DOHH2 (cell line): ENCODE measurements around the gene GRID2.

ENCODE experiments used
- H3F3A ChIP-seq: fragments of 200-600 bp; sonication (generic), shearing (Covaris generic); 2 replicates; pipeline ENCODE4 v1.6.0; 2016; ENCODE audit warnings: antibody characterized with exemption, mild to moderate bottlenecking; ENCODE audit not compliant: control insufficient read depth, insufficient read depth
- H3K27ac ChIP-seq: fragments of 200-600 bp; sonication (generic); 2 replicates; pipeline ENCODE4 v1.5.1; 2014; ENCODE audit warnings: low read depth, mild to moderate bottlenecking, low read length, moderate library complexity
- H3K27me3 ChIP-seq: fragments of 200-600 bp; sonication (generic); 2 replicates; pipeline ENCODE4 v1.6.1; 2014; ENCODE audit warnings: mild to moderate bottlenecking, low read length, mixed read lengths; ENCODE audit not compliant: control insufficient read depth
- H3K36me3 ChIP-seq: fragments of 200-600 bp; sonication (generic); 2 replicates; pipeline ENCODE4 v1.6.1; 2014; ENCODE audit warnings: mild to moderate bottlenecking, low read length, moderate library complexity, mixed read lengths; ENCODE audit not compliant: control insufficient read depth
- H3K4me1 ChIP-seq: fragments of 200-600 bp; sonication (generic); 2 replicates; pipeline ENCODE4 v1.6.1; 2014; ENCODE audit warnings: mild to moderate bottlenecking, low read length, mixed read lengths; ENCODE audit not compliant: control insufficient read depth
- H3K4me2 ChIP-seq: fragments of 200-600 bp; sonication (generic); 2 replicates; pipeline ENCODE4 v1.6.0; 2014; ENCODE audit warnings: mild to moderate bottlenecking, low read length, moderate library complexity
- H3K4me3 ChIP-seq: fragments of 200-600 bp; sonication (generic); 2 replicates; pipeline ENCODE4 v1.5.1; 2014; ENCODE audit warnings: mild to moderate bottlenecking, low read length, mixed read lengths
- H3K79me2 ChIP-seq: fragments of 200-600 bp; sonication (generic); 2 replicates; pipeline ENCODE4 v1.6.1; 2014; ENCODE audit warnings: mild to moderate bottlenecking, low read length, mixed read lengths; ENCODE audit not compliant: control insufficient read depth
- H3K9me2 ChIP-seq: fragments of 200-600 bp; sonication (generic); replicated peaks from 2 replicates; pipeline ENCODE4 v1.6.1; 2014; ENCODE audit warnings: mild to moderate bottlenecking, low read length, mixed read lengths; ENCODE audit not compliant: control insufficient read depth
- H3K9me3 ChIP-seq: fragments of 200-600 bp; sonication (generic); 2 replicates; pipeline ENCODE4 v1.6.1; 2014; ENCODE audit warnings: antibody characterized with exemption, low read length, mixed read lengths; ENCODE audit not compliant: control insufficient read depth, insufficient read depth
- H4K20me1 ChIP-seq: fragments of 200-600 bp; sonication (generic); 2 replicates; pipeline ENCODE4 v1.6.0; 2014; ENCODE audit warnings: low read depth, mild to moderate bottlenecking, antibody characterized with exemption, low read length, moderate library complexity; ENCODE audit not compliant: control insufficient read depth, insufficient read depth
- EZH2phosphoT487 ChIP-seq: fragments of 200-600 bp; sonication (generic); IDR thresholded peaks from 2 replicates; pipeline ENCODE4 v1.6.1; 2017; ENCODE audit warnings: borderline replicate concordance, mild to moderate bottlenecking, antibody characterized with exemption, low read length, moderate library complexity, mixed read lengths
- TF ChIP-seq, protein P1 (sequence below): fragments of 200-600 bp; sonication (generic); IDR thresholded peaks from one replicate; pipeline ENCODE4 v1.5.1; 2014; ENCODE audit warnings: antibody characterized with exemption, mild to moderate bottlenecking, low read depth, low read length; ENCODE audit not compliant: poor library complexity, severe bottlenecking

The GRID2 gene

GRCh38 chr4:93346840-93347239 is 1043.1 kb downstream of the GRID2 start:
- Histone ChIP-seq H3K79me2 (no peaks in the 10 kb centered on the region), H3K36me3 (no peaks in the 10 kb centered on the region), H3K4me1 (no peaks in the 10 kb centered on the region), H3K9me3 (no peaks in the 10 kb centered on the region), H4K20me1 (no peaks in the 10 kb centered on the region), H3K4me2 (no peak overlapping the region), H3K27me3 (no peaks in the 10 kb centered on the region), H3K27ac (no peak overlapping the region), H3F3A (no peaks in the 10 kb centered on the region), H3K9me2 (no peaks in the 10 kb centered on the region), H3K4me3 (no peak overlapping the region)
- no peak for TF ChIP-seq EZH2phosphoT487
- TF ChIP-seq, protein P1, sequence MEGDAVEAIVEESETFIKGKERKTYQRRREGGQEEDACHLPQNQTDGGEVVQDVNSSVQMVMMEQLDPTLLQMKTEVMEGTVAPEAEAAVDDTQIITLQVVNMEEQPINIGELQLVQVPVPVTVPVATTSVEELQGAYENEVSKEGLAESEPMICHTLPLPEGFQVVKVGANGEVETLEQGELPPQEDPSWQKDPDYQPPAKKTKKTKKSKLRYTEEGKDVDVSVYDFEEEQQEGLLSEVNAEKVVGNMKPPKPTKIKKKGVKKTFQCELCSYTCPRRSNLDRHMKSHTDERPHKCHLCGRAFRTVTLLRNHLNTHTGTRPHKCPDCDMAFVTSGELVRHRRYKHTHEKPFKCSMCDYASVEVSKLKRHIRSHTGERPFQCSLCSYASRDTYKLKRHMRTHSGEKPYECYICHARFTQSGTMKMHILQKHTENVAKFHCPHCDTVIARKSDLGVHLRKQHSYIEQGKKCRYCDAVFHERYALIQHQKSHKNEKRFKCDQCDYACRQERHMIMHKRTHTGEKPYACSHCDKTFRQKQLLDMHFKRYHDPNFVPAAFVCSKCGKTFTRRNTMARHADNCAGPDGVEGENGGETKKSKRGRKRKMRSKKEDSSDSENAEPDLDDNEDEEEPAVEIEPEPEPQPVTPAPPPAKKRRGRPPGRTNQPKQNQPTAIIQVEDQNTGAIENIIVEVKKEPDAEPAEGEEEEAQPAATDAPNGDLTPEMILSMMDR = no peak

GRCh38 chr4:93348896-93349295 is 1045.1 kb downstream of the GRID2 start:
- no peak overlapping the region for H3K4me3 ChIP-seq
- no peaks in the 10 kb centered on the region for H3K9me2 ChIP-seq
- H4K20me1 ChIP-seq = no peaks in the 10 kb centered on the region
- H3K27ac ChIP-seq = no peak overlapping the region
- H3K27me3 ChIP-seq = no peaks in the 10 kb centered on the region
- H3K4me1 ChIP-seq = no peaks in the 10 kb centered on the region
- TF ChIP-seq, protein P1 = no peak
- TF ChIP-seq EZH2phosphoT487 = no peak
- no peaks in the 10 kb centered on the region for H3K36me3 ChIP-seq
- H3F3A ChIP-seq = no peaks in the 10 kb centered on the region
- no peaks in the 10 kb centered on the region for H3K79me2 ChIP-seq
- no peak overlapping the region for H3K4me2 ChIP-seq
- H3K9me3 ChIP-seq = no peaks in the 10 kb centered on the region

GRCh38 chr4:93351846-93352245 is 1048.1 kb downstream of the GRID2 start:
- Histone ChIP-seq H3K27ac (no peak overlapping the region), H3F3A (no peaks in the 10 kb centered on the region), H3K4me2 (no peak overlapping the region), H3K9me2 (no peaks in the 10 kb centered on the region), H3K4me3 (no peak overlapping the region), H3K4me1 (no peaks in the 10 kb centered on the region), H3K36me3 (no peaks in the 10 kb centered on the region), H3K9me3 (no peaks in the 10 kb centered on the region), H3K79me2 (no peaks in the 10 kb centered on the region), H4K20me1 (no peaks in the 10 kb centered on the region), H3K27me3 (no peaks in the 10 kb centered on the region)
- TF ChIP-seq, protein P1 = no peak
- no peak for TF ChIP-seq EZH2phosphoT487

GRCh38 chr4:93355411-93355810 is 1051.6 kb downstream of the GRID2 start:
- Histone ChIP-seq H3K9me3 (no peaks in the 10 kb centered on the region), H3K9me2 (no peaks in the 10 kb centered on the region), H3K36me3 (no peaks in the 10 kb centered on the region), H4K20me1 (no peaks in the 10 kb centered on the region), H3K27me3 (no peaks in the 10 kb centered on the region), H3K27ac (no peak overlapping the region), H3K4me1 (no peaks in the 10 kb centered on the region), H3F3A (no peaks in the 10 kb centered on the region), H3K79me2 (no peaks in the 10 kb centered on the region), H3K4me2 (no peak overlapping the region), H3K4me3 (no peak overlapping the region)
- TF ChIP-seq, protein P1 = no peak
- no peak for TF ChIP-seq EZH2phosphoT487
